ENCODE measurements around the gene PALMD.

Gene PALMD

DNA sequence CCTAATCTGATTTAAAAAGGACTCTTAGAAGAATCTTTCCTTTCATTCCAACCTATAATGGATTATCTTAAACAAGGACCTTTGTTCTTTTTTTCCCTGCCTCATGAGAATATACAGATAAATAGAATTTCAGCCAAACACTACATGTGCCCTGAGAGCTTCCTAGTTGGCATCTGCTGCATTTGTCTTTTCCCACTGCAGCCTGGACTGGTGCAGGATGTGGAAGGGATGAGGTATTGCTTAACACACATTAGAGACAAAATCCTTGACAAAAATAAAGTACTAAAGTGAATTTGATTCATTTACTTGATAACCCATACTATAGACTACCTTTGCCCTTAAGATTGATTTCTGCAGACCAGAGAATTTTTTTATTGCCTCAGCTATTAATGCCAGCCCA is 59.5 kb downstream of the PALMD start:
- no peak overlapping the region for H3K4me3 ChIP-seq (ENCODE audit: low read depth, low read length)
- TF ChIP-seq CTCF (IDR thresholded peaks at IDR 0.05; ENCODE audit: low read depth, low read length): no peak
- H3K36me3 ChIP-seq: no peaks in the 10 kb centered on the region
- no peak overlapping the region for H3K27ac ChIP-seq
- no peaks in the 10 kb centered on the region for H3K27me3 ChIP-seq (ENCODE audit: insufficient read depth, low read depth, severe bottlenecking)
- no peak for DNase-seq
- no peaks in the 10 kb centered on the region for H3K9me3 ChIP-seq (ENCODE audit: severe bottlenecking)

DNA sequence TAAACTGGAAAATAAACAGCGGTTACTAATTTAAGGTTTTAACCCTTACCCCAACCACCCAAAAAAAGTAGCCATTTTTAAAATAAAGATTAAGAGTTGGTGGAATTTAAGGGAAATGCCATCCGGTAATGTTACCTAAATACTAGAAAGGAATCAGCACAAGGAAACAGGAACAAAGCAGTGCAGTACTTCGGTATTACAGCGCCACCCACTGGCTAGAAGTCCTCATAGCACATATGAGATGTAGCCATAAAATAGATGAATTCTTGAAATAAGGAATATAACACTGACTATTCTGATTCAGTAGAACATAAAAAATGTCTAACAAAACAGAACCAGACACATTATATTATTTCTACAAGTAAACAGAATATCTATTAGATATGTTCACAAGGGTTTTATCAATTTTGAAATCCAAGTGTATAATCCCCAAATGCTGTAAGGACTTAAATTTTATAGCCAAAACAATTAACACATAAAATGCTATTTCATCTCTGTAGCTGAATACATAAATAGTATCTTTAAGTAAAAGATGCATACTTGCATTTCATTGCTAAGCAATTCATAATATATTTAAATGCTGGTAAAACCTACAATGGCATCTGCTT is 61.7 kb downstream of the PALMD start:
- H3K9me3 ChIP-seq (ENCODE audit: severe bottlenecking): no peaks in the 10 kb centered on the region
- no peaks in the 10 kb centered on the region for H3K36me3 ChIP-seq
- H3K4me3 ChIP-seq (ENCODE audit: low read depth, low read length): no peak overlapping the region
- peak; percentile 68 for DNase-seq
- no peak overlapping the region for H3K27ac ChIP-seq
- TF ChIP-seq CTCF (IDR thresholded peaks at IDR 0.05; ENCODE audit: low read depth, low read length): peak; percentile 62
- H3K27me3 ChIP-seq (ENCODE audit: insufficient read depth, low read depth, severe bottlenecking): no peaks in the 10 kb centered on the region

GRCh38 chr1:99710994-99711393 is 65.1 kb downstream of the PALMD start:
- Histone ChIP-seq H3K36me3 (no peaks in the 10 kb centered on the region), H3K4me3 (ENCODE audit: low read depth, low read length) (no peak overlapping the region), H3K27me3 (ENCODE audit: insufficient read depth, low read depth, severe bottlenecking) (no peaks in the 10 kb centered on the region), H3K9me3 (ENCODE audit: severe bottlenecking) (no peaks in the 10 kb centered on the region), H3K27ac (no peak overlapping the region)
- no peak for TF ChIP-seq CTCF (IDR thresholded peaks at IDR 0.05; ENCODE audit: low read depth, low read length)
- DNase-seq: no peak

- DNase-seq: no peak
- H3K36me3 ChIP-seq: no peaks in the 10 kb centered on the region
Measured at GRCh38 chr1:99713006-99713405, 67.1 kb downstream of the PALMD start.

DNA sequence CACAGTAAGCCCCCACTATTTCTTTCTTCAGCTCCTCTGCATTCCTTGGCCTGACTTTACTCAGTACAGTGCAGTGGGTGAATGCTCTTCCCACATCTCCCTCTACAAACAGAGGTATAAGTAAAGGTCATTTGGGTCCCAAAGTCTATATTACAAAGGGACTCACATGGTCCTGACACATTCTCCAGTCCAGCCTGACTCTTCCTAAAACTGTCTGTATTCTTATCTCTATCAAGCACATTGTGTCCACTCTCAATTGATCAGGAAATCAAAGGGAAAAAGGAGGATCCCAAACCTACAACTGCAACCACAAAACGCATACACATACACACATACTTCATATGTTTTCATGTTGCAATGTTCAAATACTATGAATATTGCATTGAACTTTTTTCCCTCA is 71.1 kb downstream of the PALMD start:
- Histone ChIP-seq H3K36me3 (no peaks in the 10 kb centered on the region), H3K9me3 (ENCODE audit: severe bottlenecking) (no peaks in the 10 kb centered on the region), H3K4me3 (ENCODE audit: low read depth, low read length) (no peak overlapping the region), H3K27ac (no peak overlapping the region), H3K27me3 (ENCODE audit: insufficient read depth, low read depth, severe bottlenecking) (no peaks in the 10 kb centered on the region)
- DNase-seq: no peak
- no peak for TF ChIP-seq CTCF (IDR thresholded peaks at IDR 0.05; ENCODE audit: low read depth, low read length)

More at GRCh38 chr1:99713006-99713405, 67.1 kb downstream of the PALMD start:
- H3K4me3 ChIP-seq (ENCODE audit: low read depth, low read length): no peak overlapping the region
- H3K27ac ChIP-seq: no peak overlapping the region
- H3K9me3 ChIP-seq (ENCODE audit: severe bottlenecking): no peaks in the 10 kb centered on the region
- no peak for TF ChIP-seq CTCF (IDR thresholded peaks at IDR 0.05; ENCODE audit: low read depth, low read length)
- H3K27me3 ChIP-seq (ENCODE audit: insufficient read depth, low read depth, severe bottlenecking): no peaks in the 10 kb centered on the region

GRCh38 chr1:99723251-99723650 is 77.3 kb downstream of the PALMD start:
- no peak overlapping the region for H3K4me3 ChIP-seq (ENCODE audit: low read depth, low read length)
- no peaks in the 10 kb centered on the region for H3K36me3 ChIP-seq
- no peak for DNase-seq
- TF ChIP-seq CTCF (IDR thresholded peaks at IDR 0.05; ENCODE audit: low read depth, low read length): no peak
- H3K27me3 ChIP-seq (ENCODE audit: insufficient read depth, low read depth, severe bottlenecking): no peaks in the 10 kb centered on the region
- H3K27ac ChIP-seq: no peak overlapping the region
- H3K9me3 ChIP-seq (ENCODE audit: severe bottlenecking): no peaks in the 10 kb centered on the region
